Sigmoid colon (tissue), 4 donors: ENCODE measurements around the gene RHO.

Source experiments
- EP300 ChIP-seq, 4 donors: sonication (generic); formaldehyde crosslinking; IDR thresholded peaks; one replicate each; pipeline ENCODE4 v1.6.1; 2017; ENCODE audit warnings: antibody characterized with exemption in 4 of 4
- POLR2A ChIP-seq, 2 donors: fragments of 450-650 bp; IDR thresholded peaks; one replicate each; pipeline ENCODE4 v1.6.1; 2016; ENCODE audit warnings: antibody characterized with exemption in 2 of 2, mild to moderate bottlenecking in 2 of 2, moderate library complexity in 2 of 2
- POLR2AphosphoS5 ChIP-seq, 4 donors: sonication (generic); formaldehyde crosslinking; IDR thresholded peaks; one replicate each; pipeline ENCODE4 v1.6.1; 2017; ENCODE audit warnings: antibody characterized with exemption in 4 of 4
- TF ChIP-seq, protein P1 (sequence below), 4 experiments: fragments of 450-650 bp in 3 of 4; fragments of 200-600 bp in 1 of 4; IDR thresholded peaks; one replicate each; pipeline ENCODE4 v1.5.1; 2016 to 2019; ENCODE audit warnings: antibody characterized with exemption in 4 of 4, mild to moderate bottlenecking in 3 of 4, moderate library complexity in 2 of 4

DNA sequence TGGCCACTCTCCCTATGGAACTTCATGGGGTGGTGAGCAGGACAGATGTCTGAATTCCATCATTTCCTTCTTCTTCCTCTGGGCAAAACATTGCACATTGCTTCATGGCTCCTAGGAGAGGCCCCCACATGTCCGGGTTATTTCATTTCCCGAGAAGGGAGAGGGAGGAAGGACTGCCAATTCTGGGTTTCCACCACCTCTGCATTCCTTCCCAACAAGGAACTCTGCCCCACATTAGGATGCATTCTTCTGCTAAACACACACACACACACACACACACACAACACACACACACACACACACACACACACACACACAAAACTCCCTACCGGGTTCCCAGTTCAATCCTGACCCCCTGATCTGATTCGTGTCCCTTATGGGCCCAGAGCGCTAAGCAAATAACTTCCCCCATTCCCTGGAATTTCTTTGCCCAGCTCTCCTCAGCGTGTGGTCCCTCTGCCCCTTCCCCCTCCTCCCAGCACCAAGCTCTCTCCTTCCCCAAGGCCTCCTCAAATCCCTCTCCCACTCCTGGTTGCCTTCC lies 1.9 kb downstream of the RHO start:
- TF ChIP-seq POLR2AphosphoS5 (IDR thresholded peaks at IDR 0.05), result no peak
- no peak for TF ChIP-seq POLR2A (IDR thresholded peaks at IDR 0.05)
- TF ChIP-seq EP300 (IDR thresholded peaks at IDR 0.05), result no peak
- TF ChIP-seq, protein P1, sequence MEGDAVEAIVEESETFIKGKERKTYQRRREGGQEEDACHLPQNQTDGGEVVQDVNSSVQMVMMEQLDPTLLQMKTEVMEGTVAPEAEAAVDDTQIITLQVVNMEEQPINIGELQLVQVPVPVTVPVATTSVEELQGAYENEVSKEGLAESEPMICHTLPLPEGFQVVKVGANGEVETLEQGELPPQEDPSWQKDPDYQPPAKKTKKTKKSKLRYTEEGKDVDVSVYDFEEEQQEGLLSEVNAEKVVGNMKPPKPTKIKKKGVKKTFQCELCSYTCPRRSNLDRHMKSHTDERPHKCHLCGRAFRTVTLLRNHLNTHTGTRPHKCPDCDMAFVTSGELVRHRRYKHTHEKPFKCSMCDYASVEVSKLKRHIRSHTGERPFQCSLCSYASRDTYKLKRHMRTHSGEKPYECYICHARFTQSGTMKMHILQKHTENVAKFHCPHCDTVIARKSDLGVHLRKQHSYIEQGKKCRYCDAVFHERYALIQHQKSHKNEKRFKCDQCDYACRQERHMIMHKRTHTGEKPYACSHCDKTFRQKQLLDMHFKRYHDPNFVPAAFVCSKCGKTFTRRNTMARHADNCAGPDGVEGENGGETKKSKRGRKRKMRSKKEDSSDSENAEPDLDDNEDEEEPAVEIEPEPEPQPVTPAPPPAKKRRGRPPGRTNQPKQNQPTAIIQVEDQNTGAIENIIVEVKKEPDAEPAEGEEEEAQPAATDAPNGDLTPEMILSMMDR (IDR thresholded peaks at IDR 0.05), result no peak
